Motor neuron (in vitro differentiated cells): Measurements from ENCODE around the gene GNPTAB. TPM values are rescaled to one million over a fixed set of nuclear protein-coding genes. Genes with fewer than 3 reads are reported as not detected.

Experiments used
- ATAC-seq, 8 experiments: fragments of 200-7000 bp; cut with Tn5 transposase; replicated peaks in 6 of 8; 2 replicates each; pipeline ENCODE4 v1.8.0; 2021; ENCODE audit warnings: mild to moderate bottlenecking in 8 of 8, moderate library complexity in 8 of 8
- H3K27ac ChIP-seq, 2 donors: fragments of 250-450 bp; sonication (Bioruptor Pico); 2 replicates each; pipeline ENCODE4 v1.9.0; 2021; ENCODE audit warnings: antibody characterized with exemption in 2 of 2, mild to moderate bottlenecking in 2 of 2, moderate library complexity in 1 of 2
- H3K4me1 ChIP-seq, 2 donors: fragments of 250-450 bp; sonication (Bioruptor Pico); replicated peaks in 1 of 2; 2 replicates each; pipeline ENCODE4 v1.6.1; 2021; ENCODE audit warnings: antibody characterized with exemption in 2 of 2, mild to moderate bottlenecking in 2 of 2, moderate library complexity in 1 of 2
- H3K4me3 ChIP-seq, 5 donors: fragments of 250-450 bp; sonication (Bioruptor Pico); 2 replicates each; pipeline ENCODE4 v1.9.0; 2021; ENCODE audit warnings: antibody characterized with exemption in 5 of 5, mild to moderate bottlenecking in 5 of 5, moderate library complexity in 4 of 5
- WGBS, 10 experiments: fragments of 450-650 bp; shearing (Covaris generic); methylation state at CpG; one replicate each; pipeline ENCODE4 v1.0.0; 2022; 5-methylcytosine and 5-hydroxymethylcytosine counted together
- in situ Hi-C, 9 experiments: fragments of 400-800 bp; cut with MboI; loops; one replicate each; pipeline ENCODE4 v1.15.0; 2021; ENCODE audit warnings: low sequenced_read_pairs in 9 of 9, low pct_unique_long_range_greater_than_20kb in 2 of 9; ENCODE audit not compliant: unreplicated experiment in 9 of 9
- total RNA-seq, 8 experiments: library from RNA; unstranded; fragments of 300-600 nt; gene quantifications; 2 replicates each; pipeline versions ENCODE4 v1.2.3 to v1.2.4, GENCODE V29; 2022

GNPTAB gene
- total RNA-seq, 8 experiments from 2014 or later = 15.2 to 49.0 (median 41.5) TPM

GRCh38 chr12:101792046-101792931, 38.5 kb downstream of the GNPTAB start:
- WGBS, 10 experiments = 80 to 100% (median 90%) methylated on average over 1 to 6 of the region's 6 CpGs
- peak in 3 of 8 experiments; percentile 47 to 59 (median 57) for ATAC-seq
- no peaks in the 10 kb centered on the region for H3K4me1 ChIP-seq
- no peak overlapping the region for H3K27ac ChIP-seq
- in situ Hi-C loops = no loop called here
- H3K4me3 ChIP-seq = no peak overlapping the region

- H3K27ac ChIP-seq = no peak overlapping the region
- in situ Hi-C loops = no loop called here
- H3K4me3 ChIP-seq = no peak overlapping the region
- no peaks in the 10 kb centered on the region for H3K4me1 ChIP-seq
- ATAC-seq = no peak
- WGBS, 10 experiments = 86 to 100% (median 97%) methylated on average over 1 to 4 of the region's 4 CpGs; no CpG with 5 or more reads in 4 of the 10 experiments
These were observed 41.6 kb downstream of the GNPTAB start for GRCh38 chr12:101789171-101789570.

- no peak for ATAC-seq
- in situ Hi-C loops = no loop called here
- Histone ChIP-seq H3K4me3 (no peak overlapping the region), H3K4me1 (no peaks in the 10 kb centered on the region), H3K27ac (no peak overlapping the region)
- WGBS, 10 experiments = 50 to 100% (median 94%) methylated on average over 1 of the region's 1 CpG; no CpG with 5 or more reads in 4 of the 10 experiments
These were observed 45.1 kb downstream of the GNPTAB start for GRCh38 chr12:101785671-101786070.

- Histone ChIP-seq H3K27ac (no peak overlapping the region), H3K4me3 (no peak overlapping the region), H3K4me1 (no peaks in the 10 kb centered on the region)
- 75 to 100% (median 100%) methylated on average over 1 of the region's 1 CpG; no CpG with 5 or more reads in 2 of the 10 experiments for WGBS, 10 experiments
- in situ Hi-C loops = no loop called here
- ATAC-seq = no peak
These were observed 46.4 kb downstream of the GNPTAB start for GRCh38 chr12:101784376-101784775.

GRCh38 chr12:101783838-101784237, 46.9 kb downstream of the GNPTAB start:
- in situ Hi-C loops = no loop called here
- 0 to 100% (median 80%) methylated on average over 1 to 2 of the region's 2 CpGs for WGBS, 10 experiments
- H3K4me3 ChIP-seq = no peak overlapping the region
- H3K27ac ChIP-seq = no peak overlapping the region
- no peaks in the 10 kb centered on the region for H3K4me1 ChIP-seq
- ATAC-seq = no peak

GRCh38 chr12:101783150-101783549, 47.6 kb downstream of the GNPTAB start:
- no peak overlapping the region for H3K27ac ChIP-seq
- no peaks in the 10 kb centered on the region for H3K4me1 ChIP-seq
- 60 to 100% (median 94%) methylated on average over 1 to 2 of the region's 2 CpGs; no CpG with 5 or more reads in 2 of the 10 experiments for WGBS, 10 experiments
- ATAC-seq = no peak
- in situ Hi-C loops = no loop called here
- no peak overlapping the region for H3K4me3 ChIP-seq

GRCh38 chr12:101782273-101782731, 48.5 kb downstream of the GNPTAB start:
- WGBS, 10 experiments = 38 to 100% (median 96%) methylated on average over 1 to 3 of the region's 3 CpGs; no CpG with 5 or more reads in 2 of the 10 experiments
- no peak for ATAC-seq
- H3K4me3 ChIP-seq = no peak overlapping the region
- no peaks in the 10 kb centered on the region for H3K4me1 ChIP-seq
- in situ Hi-C loops = no loop called here
- H3K27ac ChIP-seq = no peak overlapping the region

- in situ Hi-C loops = no loop called here
- H3K4me1 ChIP-seq = no peaks in the 10 kb centered on the region
- WGBS, 10 experiments = 78 to 100% (median 89%) methylated on average over 1 to 3 of the region's 3 CpGs; no CpG with 5 or more reads in 1 of the 10 experiments
- H3K27ac ChIP-seq = no peak overlapping the region
- H3K4me3 ChIP-seq = no peak overlapping the region
- ATAC-seq = no peak
These were observed 48.9 kb downstream of the GNPTAB start for GRCh38 chr12:101781834-101782233.

- ATAC-seq = no peak
- in situ Hi-C loops = no loop called here
- H3K4me1 ChIP-seq = no peaks in the 10 kb centered on the region
These were observed 50.2 kb downstream of the GNPTAB start for GRCh38 chr12:101780599-101780998.

GRCh38 chr12:101779626-101780025, 51.1 kb downstream of the GNPTAB start:
- no peak overlapping the region for H3K27ac ChIP-seq
- 60 to 100% (median 98%) methylated on average over 1 to 6 of the region's 6 CpGs for WGBS, 10 experiments
- no peak overlapping the region for H3K4me3 ChIP-seq
- no peaks in the 10 kb centered on the region for H3K4me1 ChIP-seq
- in situ Hi-C loops = no loop called here
- no peak for ATAC-seq

More at GRCh38 chr12:101780599-101780998, 50.2 kb downstream of the GNPTAB start:
- 80 to 100% (median 93%) methylated on average over 1 to 2 of the region's 2 CpGs; no CpG with 5 or more reads in 1 of the 10 experiments for WGBS, 10 experiments
- H3K4me3 ChIP-seq = no peak overlapping the region
- no peak overlapping the region for H3K27ac ChIP-seq

- Histone ChIP-seq H3K4me1 (no peaks in the 10 kb centered on the region), H3K4me3 (no peak overlapping the region), H3K27ac (no peak overlapping the region)
- 67 to 100% (median 92%) methylated on average over 1 to 3 of the region's 3 CpGs; no CpG with 5 or more reads in 2 of the 10 experiments for WGBS, 10 experiments
- no peak for ATAC-seq
- in situ Hi-C loops = no loop called here
These were observed 51.6 kb downstream of the GNPTAB start for GRCh38 chr12:101779200-101779599.

GRCh38 chr12:101777978-101778377, 52.8 kb downstream of the GNPTAB start:
- ATAC-seq = no peak
- in situ Hi-C loops = no loop called here
- H3K4me1 ChIP-seq = no peaks in the 10 kb centered on the region
- 17 to 100% (median 77%) methylated on average over 1 to 4 of the region's 4 CpGs; no CpG with 5 or more reads in 2 of the 10 experiments for WGBS, 10 experiments
- H3K27ac ChIP-seq = no peak overlapping the region
- H3K4me3 ChIP-seq = no peak overlapping the region

GRCh38 chr12:101777485-101777884, 53.3 kb downstream of the GNPTAB start:
- 67 to 100% (median 86%) methylated on average over 1 to 3 of the region's 3 CpGs; no CpG with 5 or more reads in 4 of the 10 experiments for WGBS, 10 experiments
- in situ Hi-C loops = no loop called here
- Histone ChIP-seq H3K27ac (no peak overlapping the region), H3K4me1 (no peaks in the 10 kb centered on the region), H3K4me3 (no peak overlapping the region)
- ATAC-seq = no peak
